H7 (cell line): ENCODE measurements around the gene GRB2. TPM values are rescaled to one million over a fixed set of nuclear protein-coding genes. Genes with fewer than 3 reads are reported as not detected.
"Not testable (repeated sequence)": the region's sequence is repeated elsewhere in the genome, so short reads cannot be mapped to it uniquely, and the experiment has no call there.

ENCODE experiments used
- DNase-seq: peaks from one replicate; pipeline ENCODE4 v3.0.0; 2012
- H3K27me3 ChIP-seq: 2 replicates; pipeline ENCODE4 v1.6.0; 2011; ENCODE audit warnings: mild to moderate bottlenecking, low read length; ENCODE audit not compliant: control insufficient read depth, insufficient read depth
- H3K36me3 ChIP-seq: replicated peaks from 2 replicates; pipeline ENCODE4 v1.5.1; 2011; ENCODE audit warnings: low read length; ENCODE audit not compliant: control insufficient read depth, insufficient read depth
- H3K4me3 ChIP-seq: 2 replicates; pipeline ENCODE4 v1.5.1; 2011; ENCODE audit warnings: low read depth, mild to moderate bottlenecking, control low read depth, low read length, moderate library complexity; ENCODE audit not compliant: insufficient read depth
- total RNA-seq: library from RNA; depleted of rRNA; stranded (reverse); fragments of >200 nt; shearing (Covaris generic); gene quantifications from 2 replicates; pipeline ENCODE4 v1.2.3, GENCODE V29; 2014

The GRB2 gene
- total RNA-seq, 1 experiment from 2014 or later = 98.7 TPM

DNA sequence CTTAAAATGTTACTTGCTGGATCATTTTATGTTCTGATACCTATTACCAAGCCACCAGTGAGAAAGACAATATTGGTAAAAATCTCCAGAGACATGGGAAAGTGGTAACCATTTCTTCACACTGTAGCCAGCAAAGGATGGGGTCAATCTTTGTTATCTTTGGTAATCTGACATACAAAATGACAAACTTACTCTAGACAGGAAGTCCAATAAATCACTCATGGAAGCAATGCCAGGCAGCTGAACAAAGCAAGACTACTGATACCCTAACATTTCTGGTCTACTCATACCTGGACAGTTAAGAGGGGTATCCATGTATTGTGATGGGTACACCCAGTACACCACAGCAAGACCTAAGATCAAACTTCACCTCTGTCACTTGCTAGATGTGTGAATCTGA is 19.0 kb downstream of the GRB2 start:
- DNase-seq = no peak
- Histone ChIP-seq H3K27me3 (no peaks in the 10 kb centered on the region), H3K36me3 (peaks cover 2% of the 10 kb centered on the region; the same call in 1 of the 2 replicates), H3K4me3 (no peak overlapping the region)

DNA sequence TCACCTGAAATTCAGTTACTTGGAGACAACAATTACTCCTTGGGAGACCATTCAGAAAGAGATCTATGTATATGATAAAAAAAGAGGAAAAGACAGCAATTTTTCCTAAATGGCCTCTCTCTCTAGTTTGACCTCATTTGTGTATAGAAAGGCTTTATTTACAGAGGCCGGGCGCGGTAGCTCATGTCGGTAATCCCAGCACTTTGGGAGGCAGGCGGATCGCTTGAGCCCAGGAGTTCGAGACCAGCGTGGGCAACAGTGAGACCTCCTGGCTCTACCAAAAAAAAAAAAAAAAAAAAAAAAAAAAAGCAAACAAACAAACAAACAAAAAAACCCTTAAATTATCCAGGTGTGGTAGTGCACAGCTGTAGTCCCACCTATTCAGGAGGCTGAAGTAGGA is 20.7 kb downstream of the GRB2 start:
- no peaks in the 10 kb centered on the region for H3K27me3 ChIP-seq
- H3K4me3 ChIP-seq = no peak overlapping the region
- no peaks in the 10 kb centered on the region; the same call in 1 of the 2 replicates for H3K36me3 ChIP-seq
- no peak for DNase-seq

DNA sequence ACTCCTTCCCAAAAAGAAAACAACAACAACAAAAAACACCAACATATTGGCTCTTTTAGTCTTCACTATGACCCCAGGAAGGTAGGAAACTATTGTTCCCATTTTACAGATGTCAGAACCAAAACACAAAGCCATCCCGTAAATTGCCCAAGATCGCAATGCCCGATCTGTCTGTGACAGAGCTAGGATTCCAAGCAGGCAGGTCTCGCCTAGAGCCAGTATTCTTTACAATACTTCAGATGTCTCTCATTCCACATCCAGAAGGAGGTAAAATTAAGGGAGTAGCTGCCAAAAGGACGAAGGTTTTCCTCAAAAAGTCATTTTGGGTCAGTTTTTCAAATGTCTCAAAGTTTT is 21.7 kb downstream of the GRB2 start:
- H3K4me3 ChIP-seq = no peak overlapping the region
- no peaks in the 10 kb centered on the region; the same call in 1 of the 2 replicates for H3K36me3 ChIP-seq
- H3K27me3 ChIP-seq = no peaks in the 10 kb centered on the region
- no peak for DNase-seq

DNA sequence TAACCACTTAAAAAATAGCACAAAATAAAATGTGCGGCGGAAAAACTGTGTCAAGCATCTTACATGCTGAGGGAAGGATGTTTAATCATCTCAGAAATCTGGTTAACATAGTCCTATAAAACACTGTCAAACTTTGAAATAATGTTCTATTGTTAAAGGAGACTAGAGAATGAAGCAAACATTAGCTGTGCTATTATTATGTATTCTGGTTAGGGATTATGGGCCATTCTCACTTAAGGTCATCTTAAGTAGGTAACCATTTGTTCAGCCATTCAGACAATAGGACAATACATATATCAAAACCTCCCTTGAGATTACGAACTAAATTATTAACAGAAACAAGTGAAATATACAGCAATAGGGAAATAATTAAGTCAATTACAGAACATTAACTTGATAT is 24.7 kb downstream of the GRB2 start:
- Histone ChIP-seq H3K4me3 (no peak overlapping the region), H3K36me3 (no peaks in the 10 kb centered on the region), H3K27me3 (no peaks in the 10 kb centered on the region)
- no peak for DNase-seq

DNA sequence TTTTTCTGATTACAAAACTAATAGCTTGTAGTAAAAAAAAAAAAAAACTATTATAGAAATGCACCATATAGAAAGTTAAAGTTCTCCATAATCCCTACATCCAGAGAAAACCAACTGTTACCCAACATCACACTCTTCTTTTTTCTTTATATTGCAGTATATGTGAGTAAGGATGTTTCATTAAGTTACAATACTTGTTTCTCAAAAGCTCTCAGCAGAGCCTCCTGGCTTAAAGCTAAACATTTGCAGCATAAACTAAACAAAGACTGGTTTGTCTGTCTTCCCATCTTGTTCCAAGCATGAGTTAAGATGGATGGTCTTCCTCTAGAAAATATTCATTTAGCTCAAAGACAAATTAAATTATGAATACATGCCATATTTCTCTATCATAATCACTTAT is 25.2 kb downstream of the GRB2 start:
- Histone ChIP-seq H3K4me3 (no peak overlapping the region), H3K36me3 (no peaks in the 10 kb centered on the region), H3K27me3 (no peaks in the 10 kb centered on the region)
- DNase-seq = no peak

DNA sequence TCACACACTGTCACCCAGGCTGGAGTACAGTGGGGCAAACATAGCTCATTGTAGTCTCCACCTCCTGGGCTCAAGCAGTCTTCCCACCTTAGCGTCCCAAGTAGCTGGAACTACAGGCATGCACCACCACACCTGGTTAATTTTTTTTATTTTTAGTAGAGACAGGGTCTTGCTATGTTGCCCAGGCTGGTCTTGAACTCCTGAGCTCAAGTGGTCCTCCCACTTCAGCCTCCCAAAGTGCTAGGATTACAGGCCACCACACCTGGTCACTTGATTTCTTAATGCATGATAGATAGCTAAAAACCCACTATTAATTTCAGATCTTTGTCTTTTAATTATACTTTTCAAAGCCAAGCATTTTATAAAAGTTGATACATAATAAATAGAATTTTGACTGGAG is 26.1 kb downstream of the GRB2 start:
- not testable (repeated sequence) for H3K27me3 ChIP-seq, H3K4me3 ChIP-seq, H3K36me3 ChIP-seq, DNase-seq

DNA sequence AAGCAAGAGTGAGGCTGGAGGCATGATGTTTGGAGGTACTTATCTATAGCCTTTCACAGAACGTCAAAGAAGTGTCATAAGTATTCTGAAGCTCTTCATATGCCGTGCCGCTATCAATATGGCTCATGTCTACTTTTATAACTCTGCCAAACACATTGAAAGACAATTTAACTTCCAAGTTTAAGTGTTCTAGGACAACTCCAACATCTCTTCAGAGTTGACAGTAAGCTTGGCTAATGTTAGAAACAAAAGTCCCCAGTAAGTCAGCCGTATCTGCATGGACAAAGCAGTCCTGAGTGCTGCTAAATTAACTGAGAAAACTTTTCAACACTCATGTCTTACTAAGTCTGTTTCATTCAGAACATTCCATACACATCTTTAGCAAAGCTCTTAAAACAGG is 32.2 kb downstream of the GRB2 start:
- no peaks in the 10 kb centered on the region for H3K27me3 ChIP-seq
- no peak for DNase-seq
- no peaks in the 10 kb centered on the region for H3K36me3 ChIP-seq
- H3K4me3 ChIP-seq = no peak overlapping the region

DNA sequence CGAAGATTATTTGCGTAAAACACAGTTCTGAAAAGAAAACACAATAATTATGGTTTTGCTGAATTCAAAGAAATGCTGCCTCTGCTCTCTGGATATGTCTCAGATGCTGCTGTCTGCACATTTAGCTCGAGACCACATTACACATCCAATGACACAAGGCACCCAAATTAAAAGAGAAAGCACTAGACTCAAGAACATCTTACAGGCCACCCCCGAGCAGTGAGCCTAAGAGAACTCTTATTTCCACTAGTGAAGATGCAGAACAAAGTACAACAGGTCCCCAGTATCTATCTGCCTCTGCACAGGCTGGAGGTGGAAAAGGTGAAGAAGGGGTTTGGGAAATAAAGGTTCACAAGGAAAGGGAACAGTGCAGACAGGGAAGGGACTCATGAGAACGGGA is 33.5 kb downstream of the GRB2 start:
- DNase-seq = no peak

DNA sequence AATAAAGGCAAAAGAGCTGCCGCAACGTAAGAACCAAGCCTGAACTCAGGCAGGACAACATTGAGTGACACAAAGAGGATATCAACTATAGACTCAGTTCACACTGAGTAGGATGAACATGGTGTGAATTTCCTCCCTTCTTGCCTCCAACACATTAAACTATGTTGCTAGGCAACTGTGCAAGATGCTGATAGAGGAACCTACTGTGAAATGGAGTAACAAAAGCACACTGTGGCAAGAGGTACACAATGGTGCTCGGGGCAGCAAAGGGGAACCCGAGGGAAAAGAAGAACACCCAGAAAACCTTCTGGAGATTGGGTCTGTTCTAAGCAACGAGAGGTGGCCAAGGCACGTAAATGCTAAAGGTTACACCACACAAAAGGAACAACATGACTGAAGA is 34.1 kb downstream of the GRB2 start:
- DNase-seq = no peak
- H3K36me3 ChIP-seq = no peaks in the 10 kb centered on the region
- no peaks in the 10 kb centered on the region for H3K27me3 ChIP-seq
- H3K4me3 ChIP-seq = no peak overlapping the region

More for the DNA sequence above, 33.5 kb downstream of the GRB2 start:
- no peak overlapping the region for H3K4me3 ChIP-seq
- H3K36me3 ChIP-seq = no peaks in the 10 kb centered on the region
- no peaks in the 10 kb centered on the region for H3K27me3 ChIP-seq

DNA sequence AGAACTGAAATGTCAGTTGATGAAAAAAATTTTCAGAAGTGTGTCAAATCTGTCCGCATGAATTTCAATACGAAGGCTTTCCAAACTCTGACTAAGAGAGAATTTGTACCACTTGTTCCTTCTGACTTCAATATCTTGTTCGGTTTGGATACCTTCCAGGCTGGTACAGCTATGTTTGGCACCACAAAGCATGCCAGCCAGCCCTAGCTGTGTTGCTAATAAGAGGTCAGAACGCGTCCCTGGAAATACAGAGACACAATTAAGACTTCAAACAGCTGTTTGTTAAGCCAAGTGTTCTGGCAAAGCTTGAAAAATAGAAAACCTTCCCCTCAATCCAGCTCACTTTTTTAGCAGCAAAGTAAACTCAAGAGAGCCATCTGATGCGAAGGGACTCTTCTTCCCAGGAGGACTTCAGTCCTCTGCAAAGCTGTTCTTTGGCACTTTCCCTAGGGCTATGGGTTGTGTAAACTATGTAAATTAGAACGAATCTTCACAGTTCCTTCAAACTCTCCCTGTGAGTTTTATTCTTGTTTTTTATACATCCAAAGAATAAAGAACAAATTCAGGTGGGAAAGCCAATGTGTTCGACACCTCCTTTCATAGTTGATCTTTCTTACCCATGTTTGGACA is 35.1 kb downstream of the GRB2 start:
- no peak for DNase-seq
- no peaks in the 10 kb centered on the region for H3K27me3 ChIP-seq
- no peak overlapping the region for H3K4me3 ChIP-seq
- H3K36me3 ChIP-seq = no peaks in the 10 kb centered on the region

DNA sequence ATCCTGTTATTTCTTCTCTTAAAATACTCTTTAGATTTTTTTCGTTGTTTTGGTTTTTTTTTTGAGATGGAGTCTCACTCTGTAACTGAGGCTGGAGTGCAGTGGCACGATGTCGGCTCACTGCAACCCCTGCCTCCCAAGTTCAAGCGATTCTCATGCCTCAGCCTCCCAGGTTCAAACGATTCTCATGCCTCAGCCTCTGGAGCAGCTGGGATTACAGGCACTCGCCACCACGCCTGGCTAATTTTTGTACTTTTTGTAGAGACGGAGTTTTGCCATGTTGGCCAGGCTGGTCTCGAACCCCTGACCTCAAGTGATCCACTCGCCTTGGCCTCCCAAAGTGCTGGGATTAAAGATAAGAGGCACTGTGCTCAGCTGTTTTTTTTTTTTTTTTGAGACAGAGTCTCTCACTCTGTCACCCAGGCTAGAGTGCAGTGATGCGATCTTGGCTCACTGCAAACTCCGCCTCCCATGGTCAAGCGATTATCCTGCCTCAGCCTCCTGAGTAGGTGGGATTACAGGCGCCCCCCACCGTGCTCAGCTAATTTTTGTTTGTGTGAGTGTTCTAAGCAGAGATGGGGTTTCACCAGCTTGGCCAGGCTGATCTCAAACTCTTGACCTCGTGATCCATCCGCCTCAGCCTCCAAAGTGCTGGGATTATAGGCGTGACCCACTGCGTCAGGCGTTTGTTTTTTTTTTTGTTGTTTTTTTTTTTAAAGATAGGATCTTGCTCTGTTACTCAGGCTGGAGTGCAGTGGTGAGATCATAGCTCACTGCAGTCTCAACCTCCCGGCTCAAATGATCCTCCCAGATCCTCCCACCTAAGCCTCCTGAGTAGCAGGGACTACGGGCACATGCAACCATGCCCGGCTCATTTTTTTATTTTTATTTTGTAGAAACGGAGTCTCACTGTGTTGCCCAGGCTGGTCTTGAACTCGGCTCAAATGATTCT is 37.4 kb downstream of the GRB2 start:
- H3K4me3 ChIP-seq, H3K36me3 ChIP-seq, DNase-seq, H3K27me3 ChIP-seq: not testable (repeated sequence)

DNA sequence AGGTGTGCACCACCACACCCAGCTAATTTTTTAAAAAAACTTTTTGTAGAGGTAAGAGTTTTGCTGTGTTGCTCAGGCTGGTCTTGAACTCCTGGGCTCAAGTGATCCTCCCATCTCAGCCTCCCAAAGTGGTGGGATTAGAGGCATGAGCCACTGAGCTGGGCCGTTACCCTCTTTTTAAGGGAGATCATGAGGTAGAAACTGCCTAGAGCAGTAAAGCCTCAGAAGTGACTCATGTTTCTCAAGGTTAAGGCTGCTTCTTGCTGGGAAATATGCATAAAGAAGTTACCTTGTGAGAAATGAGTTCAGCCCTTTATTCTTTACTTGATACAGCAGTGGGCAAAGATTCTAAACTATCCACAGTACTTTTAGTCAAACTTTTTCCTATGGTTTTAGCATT is 38.2 kb downstream of the GRB2 start:
- Histone ChIP-seq H3K4me3 (no peak overlapping the region), H3K27me3 (no peaks in the 10 kb centered on the region), H3K36me3 (no peaks in the 10 kb centered on the region)
- DNase-seq = no peak

DNA sequence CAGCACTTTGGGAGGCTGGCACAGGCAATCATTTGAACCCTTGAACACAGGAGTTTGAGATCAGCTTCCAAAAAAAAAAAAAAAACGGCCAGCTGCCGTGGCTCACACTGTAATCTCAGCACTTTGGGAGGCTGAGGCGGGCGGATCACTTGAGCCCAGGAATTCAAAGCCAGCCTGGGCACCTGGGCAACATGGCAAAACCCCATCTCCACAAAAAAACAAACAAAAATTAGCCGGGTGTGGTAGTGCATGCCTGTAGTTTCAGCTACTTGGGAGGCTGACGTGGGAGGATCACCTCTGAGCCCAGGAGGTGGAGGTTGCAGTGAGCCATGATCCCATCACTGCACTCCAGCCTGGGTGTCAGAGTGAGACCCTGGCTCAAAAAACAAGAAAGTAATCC is 39.0 kb downstream of the GRB2 start:
- no peaks in the 10 kb centered on the region for H3K27me3 ChIP-seq
- no peak for DNase-seq
- H3K36me3 ChIP-seq = no peaks in the 10 kb centered on the region
- H3K4me3 ChIP-seq = no peak overlapping the region

DNA sequence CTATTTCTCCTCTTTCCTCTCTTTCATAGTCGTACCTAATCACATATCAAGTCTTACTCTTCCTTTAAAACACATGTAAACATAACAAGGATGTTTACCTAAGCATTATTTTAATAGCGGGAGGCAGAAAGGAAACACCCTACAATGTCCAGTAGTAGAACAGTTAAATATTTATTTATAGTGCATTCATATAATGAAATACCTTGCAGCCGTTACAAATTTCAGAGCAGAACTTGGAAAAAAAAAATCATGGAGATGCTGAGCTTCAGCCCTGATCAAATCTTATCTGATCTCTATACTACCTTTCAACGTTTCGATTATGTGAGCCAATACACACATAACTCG is 39.6 kb downstream of the GRB2 start:
- no peaks in the 10 kb centered on the region for H3K36me3 ChIP-seq
- no peak for DNase-seq
- no peak overlapping the region for H3K4me3 ChIP-seq
- no peaks in the 10 kb centered on the region for H3K27me3 ChIP-seq
